SK-N-MC (cell line): Measurements from ENCODE around the gene MAEL.

Experiments
- EZH2 ChIP-seq: fragments of 200-600 bp; sonication (generic); IDR thresholded peaks from one replicate; pipeline ENCODE4 v1.6.1; 2017; ENCODE audit warnings: antibody characterized with exemption
- FOXP2 ChIP-seq: optimal IDR thresholded peaks from 2 replicates; pipeline ENCODE3; 2011; ENCODE audit warnings: mild to moderate bottlenecking, moderate library complexity; ENCODE audit not compliant: insufficient read depth; ENCODE audit errors: extremely low read length, control extremely low read depth
- POLR2AphosphoS5 ChIP-seq: IDR thresholded peaks from 2 replicates; pipeline ENCODE4 v1.6.1; 2012; ENCODE audit warnings: mild to moderate bottlenecking, low read depth, low read length, borderline replicate concordance

- TF ChIP-seq POLR2AphosphoS5 (no peak), EZH2 (no peak), FOXP2 (no peak)
Measured at GRCh38 chr1:167064621-167065020, 75.5 kb downstream of the MAEL start.
